Activated T-cell treated with anti-CD3 and anti-CD28 coated beads, Interleukin-2, amount 50 U/mL, for 72 hours (primary cell): ENCODE data around the gene STKLD1. TPM values are rescaled to one million over a fixed set of nuclear protein-coding genes. Genes with fewer than 3 reads are reported as not detected.
"Not testable (repeated sequence)": the region's sequence is repeated elsewhere in the genome, so short reads cannot be mapped to it uniquely, and the experiment has no call there.

ENCODE experiments used
- ATAC-seq, 2 donors: fragments of 150-1000 bp; cut with Tn5 transposase; replicated peaks in 1 of 2; 2 replicates each; pipeline ENCODE4 v1.10.0; 2021; ENCODE audit warnings: moderate library complexity in 2 of 2, mild to moderate bottlenecking in 1 of 2
- DNase-seq, 2 donors: peaks; one replicate each; pipeline ENCODE4 v3.0.0; 2021 to 2022; ENCODE audit warnings: mixed read lengths in 1 of 2
- H3K27ac Mint-ChIP-seq: one replicate; pipeline ENCODE4 v1.8.0; 2022; ENCODE audit warnings: mild to moderate bottlenecking, moderate library complexity, mixed read lengths
- H3K27me3 Mint-ChIP-seq: one replicate; pipeline ENCODE4 v1.8.0; 2022; ENCODE audit warnings: low read depth, mixed read lengths
- H3K36me3 Mint-ChIP-seq, 2 donors: one replicate each; pipeline ENCODE4 v1.8.0; 2022; ENCODE audit warnings: mixed read lengths in 2 of 2, mild to moderate bottlenecking in 1 of 2; ENCODE audit not compliant: insufficient read depth in 2 of 2
- H3K4me1 Mint-ChIP-seq: one replicate; pipeline ENCODE4 v1.8.0; 2022; ENCODE audit warnings: low read depth, mixed read lengths
- H3K4me3 Mint-ChIP-seq, 2 donors: one replicate each; pipeline ENCODE4 v1.8.0; 2022; ENCODE audit warnings: mild to moderate bottlenecking in 2 of 2, mixed read lengths in 2 of 2, moderate library complexity in 2 of 2
- H3K9me3 Mint-ChIP-seq, 2 donors: one replicate each; pipeline ENCODE4 v1.8.0; 2022; ENCODE audit warnings: mixed read lengths in 2 of 2
- total RNA-seq, 2 donors: library from RNA; stranded (reverse); gene quantifications; one replicate each; pipeline ENCODE4 v1.2.3, GENCODE V29; 2022

The STKLD1 gene
- total RNA-seq, 2 donors from 2014 or later = 0.88 to 1.3 TPM

DNA sequence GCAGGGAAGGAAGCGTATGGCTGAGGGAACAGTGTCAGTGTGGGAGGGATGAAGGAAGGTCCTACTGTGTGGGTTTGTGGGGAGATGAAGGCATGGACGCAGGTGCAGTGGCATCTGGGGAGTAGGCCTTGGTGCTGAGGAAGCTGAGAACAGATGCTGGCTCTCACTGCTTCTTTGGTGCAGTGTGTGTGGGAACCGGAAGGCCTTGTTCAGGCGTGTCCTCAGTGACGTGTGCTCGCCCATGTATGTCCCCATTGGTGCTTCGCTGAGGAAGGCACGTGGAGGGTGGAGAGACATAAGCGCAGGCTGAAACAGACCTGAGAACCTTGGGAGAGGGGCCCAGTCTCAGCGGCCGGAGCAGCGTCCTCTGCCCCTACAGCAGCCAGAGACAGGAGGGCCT is 64.7 kb downstream of the STKLD1 start:
- DNase-seq (no peak), ATAC-seq (no peak)
- Mint-ChIP-seq H3K4me1 (peaks cover 7% of the 10 kb centered on the region), H3K27ac (no peak overlapping the region), H3K27me3 (no peaks in the 10 kb centered on the region), H3K36me3 (no peaks in the 10 kb centered on the region), H3K4me3 (no peak overlapping the region), H3K9me3 (no peaks in the 10 kb centered on the region)

DNA sequence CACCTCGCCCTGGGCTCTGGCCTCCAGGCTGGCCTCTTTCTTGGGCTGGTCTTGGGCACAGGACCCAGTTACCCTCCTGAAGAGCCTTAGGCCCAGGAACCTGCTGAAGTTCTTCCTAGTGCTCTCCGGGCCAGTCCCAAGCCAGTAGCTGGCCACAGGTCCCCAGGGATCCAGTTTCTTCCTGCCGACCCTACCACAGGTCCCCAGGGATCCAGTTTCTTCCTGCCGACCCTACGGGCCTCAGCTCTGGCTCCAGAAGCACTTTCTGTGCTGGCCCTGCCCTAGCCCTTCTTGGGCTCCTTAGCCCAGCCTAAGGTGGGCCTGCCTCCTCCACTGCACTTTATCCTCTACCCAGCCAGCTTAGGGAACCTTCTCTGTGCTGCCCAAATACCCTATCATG is 65.4 kb downstream of the STKLD1 start:
- Mint-ChIP-seq H3K36me3 (no peaks in the 10 kb centered on the region), H3K27me3 (no peaks in the 10 kb centered on the region), H3K4me1 (peaks cover 7% of the 10 kb centered on the region), H3K4me3 (no peak overlapping the region), H3K27ac (no peak overlapping the region), H3K9me3 (no peaks in the 10 kb centered on the region)
- ATAC-seq = no peak
- DNase-seq = no peak

DNA sequence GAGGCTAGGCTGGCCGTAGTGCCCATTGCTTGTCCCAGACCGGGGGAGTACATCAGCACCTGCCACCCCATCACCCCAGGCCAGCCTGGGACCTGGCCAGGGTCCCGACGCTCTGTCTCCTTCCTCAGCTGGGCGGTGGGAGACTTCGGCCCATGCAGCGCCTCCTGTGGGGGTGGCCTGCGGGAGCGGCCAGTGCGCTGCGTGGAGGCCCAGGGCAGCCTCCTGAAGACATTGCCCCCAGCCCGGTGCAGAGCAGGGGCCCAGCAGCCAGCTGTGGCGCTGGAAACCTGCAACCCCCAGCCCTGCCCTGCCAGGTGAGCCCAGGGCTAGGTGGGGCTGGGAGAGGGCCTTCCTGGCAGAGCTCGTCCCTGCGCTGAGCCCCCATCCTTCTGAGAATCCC is 67.1 kb downstream of the STKLD1 start:
- Mint-ChIP-seq H3K4me3 (no peak overlapping the region), H3K9me3 (no peaks in the 10 kb centered on the region), H3K27me3 (no peaks in the 10 kb centered on the region), H3K4me1 (peaks cover 7% of the 10 kb centered on the region), H3K36me3 (no peaks in the 10 kb centered on the region), H3K27ac (no peak overlapping the region)
- ATAC-seq (no peak), DNase-seq (no peak)

DNA sequence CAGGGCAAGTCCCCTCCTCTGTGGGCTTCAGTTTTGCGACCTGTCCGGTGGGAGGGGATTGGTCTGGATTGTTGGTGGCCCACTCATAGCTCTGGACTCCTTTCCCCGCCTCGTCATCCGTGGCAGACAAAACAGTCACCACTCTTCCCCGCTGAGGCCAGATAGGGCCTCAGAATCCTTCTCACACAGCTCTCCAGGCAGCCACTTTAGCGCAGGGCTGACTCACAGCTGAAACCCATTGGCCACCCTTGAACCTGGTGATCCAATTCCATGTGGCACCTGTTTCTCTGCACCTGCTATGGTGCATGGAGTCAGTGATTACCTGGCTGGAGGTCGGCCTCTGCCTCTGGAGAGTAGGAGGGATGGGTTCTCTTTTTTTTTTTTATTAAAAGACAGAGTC is 67.8 kb downstream of the STKLD1 start:
- no peaks in the 10 kb centered on the region for H3K27me3 Mint-ChIP-seq
- ATAC-seq (no peak), DNase-seq (no peak)
- H3K36me3 Mint-ChIP-seq = no peaks in the 10 kb centered on the region
- H3K9me3 Mint-ChIP-seq = no peaks in the 10 kb centered on the region
- no peak overlapping the region for H3K27ac Mint-ChIP-seq
- H3K4me3 Mint-ChIP-seq = no peak overlapping the region
- H3K4me1 Mint-ChIP-seq = peaks cover 7% of the 10 kb centered on the region

DNA sequence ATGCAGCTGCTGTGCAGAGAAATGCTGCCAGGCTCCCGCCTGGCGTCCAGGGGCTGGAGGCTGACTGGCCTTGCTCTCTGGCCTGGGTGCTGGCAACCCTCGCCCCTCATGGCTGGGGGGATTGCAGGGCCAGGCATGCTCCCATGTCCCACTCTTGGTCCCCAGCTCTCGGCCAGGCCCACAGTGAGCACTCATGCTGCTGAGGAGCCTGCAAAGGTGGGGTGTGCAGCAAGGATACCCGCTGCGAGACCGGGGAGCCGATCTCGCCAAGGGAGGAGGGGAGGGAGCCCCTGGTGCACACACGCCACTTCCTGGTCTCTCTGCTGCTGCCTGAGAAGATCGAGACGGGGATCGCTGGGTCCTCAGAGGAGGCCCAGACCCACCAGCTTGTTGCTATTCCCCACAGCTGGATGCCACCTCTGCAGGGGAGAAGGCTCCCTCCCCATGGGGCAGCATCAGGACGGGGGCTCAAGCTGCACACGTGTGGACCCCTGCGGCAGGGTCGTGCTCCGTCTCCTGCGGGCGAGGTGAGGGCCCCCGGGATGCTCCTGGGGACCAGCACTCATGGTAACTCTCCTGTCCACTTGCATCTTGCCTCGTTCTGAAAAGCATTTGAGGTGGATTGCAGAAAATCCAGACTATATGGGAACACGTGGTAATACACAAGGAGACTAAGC is 69.3 kb downstream of the STKLD1 start:
- no peak overlapping the region for H3K4me3 Mint-ChIP-seq
- DNase-seq = no peak
- H3K27me3 Mint-ChIP-seq = no peaks in the 10 kb centered on the region
- no peak for ATAC-seq
- no peaks in the 10 kb centered on the region for H3K4me1 Mint-ChIP-seq
- no peaks in the 10 kb centered on the region for H3K36me3 Mint-ChIP-seq
- H3K27ac Mint-ChIP-seq = no peak overlapping the region
- no peaks in the 10 kb centered on the region for H3K9me3 Mint-ChIP-seq

DNA sequence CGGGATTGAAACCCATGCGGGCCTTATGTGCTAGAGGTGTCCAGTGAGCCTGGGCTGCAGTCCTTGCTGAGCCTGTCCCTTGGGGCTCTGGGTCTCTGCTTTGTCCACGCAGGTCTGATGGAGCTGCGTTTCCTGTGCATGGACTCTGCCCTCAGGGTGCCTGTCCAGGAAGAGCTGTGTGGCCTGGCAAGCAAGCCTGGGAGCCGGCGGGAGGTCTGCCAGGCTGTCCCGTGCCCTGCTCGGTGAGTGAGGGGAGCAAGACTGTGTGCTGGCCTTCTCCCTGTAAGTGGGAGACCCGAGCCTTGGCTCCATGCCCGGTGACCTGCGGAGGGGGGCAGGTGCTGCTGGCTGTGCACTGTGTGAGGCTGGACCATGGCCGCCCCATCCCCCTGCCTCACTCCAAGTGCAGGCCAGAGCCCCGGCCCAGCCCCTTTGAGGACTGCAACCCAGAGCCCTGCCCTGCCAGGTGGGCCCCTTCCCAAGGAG is 72.4 kb downstream of the STKLD1 start:
- DNase-seq = no peak
- Mint-ChIP-seq H3K36me3 (no peaks in the 10 kb centered on the region), H3K27me3 (no peaks in the 10 kb centered on the region), H3K4me3 (no peak overlapping the region), H3K4me1 (no peaks in the 10 kb centered on the region), H3K9me3 (no peaks in the 10 kb centered on the region), H3K27ac (no peak overlapping the region)
- ATAC-seq = no peak

DNA sequence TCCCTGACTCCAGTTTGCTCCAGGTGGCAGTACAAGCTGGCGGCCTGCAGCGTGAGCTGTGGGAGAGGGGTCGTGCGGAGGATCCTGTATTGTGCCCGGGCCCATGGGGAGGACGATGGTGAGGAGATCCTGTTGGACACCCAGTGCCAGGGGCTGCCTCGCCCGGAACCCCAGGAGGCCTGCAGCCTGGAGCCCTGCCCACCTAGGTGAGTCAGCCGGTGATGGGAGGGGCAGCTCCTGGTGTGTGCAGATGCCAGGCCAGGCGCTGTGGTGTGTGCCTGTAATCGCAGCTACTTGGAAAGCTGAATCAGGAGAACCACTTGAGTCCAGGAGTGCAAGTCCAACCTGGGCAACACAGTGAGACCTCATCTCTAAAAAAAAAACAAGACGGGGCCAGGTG is 73.6 kb downstream of the STKLD1 start:
- H3K27me3 Mint-ChIP-seq = no peaks in the 10 kb centered on the region
- ATAC-seq = no peak
- no peaks in the 10 kb centered on the region for H3K36me3 Mint-ChIP-seq

DNA sequence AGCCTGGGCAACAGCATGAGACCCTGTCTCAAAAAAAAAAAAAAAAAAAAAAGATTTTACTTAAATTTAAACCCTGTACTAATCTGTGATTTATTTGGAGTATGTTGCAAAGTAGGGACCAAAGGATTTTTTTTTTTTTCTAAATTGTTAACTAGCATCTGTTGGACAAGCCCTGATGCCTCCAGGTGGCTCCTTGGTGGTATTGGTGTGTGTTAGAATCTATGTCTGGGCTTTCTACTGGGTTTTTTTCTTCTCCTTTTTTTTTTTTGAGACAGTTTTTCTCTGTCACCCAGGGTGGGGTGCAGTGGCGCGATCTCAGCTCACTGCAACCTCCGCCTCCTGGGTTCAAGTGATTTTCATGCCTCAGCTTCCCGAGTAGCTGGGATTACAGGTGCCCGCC is 75.7 kb downstream of the STKLD1 start:
- H3K9me3 Mint-ChIP-seq, DNase-seq, ATAC-seq, H3K4me3 Mint-ChIP-seq, H3K36me3 Mint-ChIP-seq, H3K27ac Mint-ChIP-seq, H3K27me3 Mint-ChIP-seq, H3K4me1 Mint-ChIP-seq: not testable (repeated sequence)

More for the DNA sequence above, 73.6 kb downstream of the STKLD1 start:
- DNase-seq = no peak
- Mint-ChIP-seq H3K4me1 (no peaks in the 10 kb centered on the region), H3K9me3 (no peaks in the 10 kb centered on the region), H3K4me3 (no peak overlapping the region), H3K27ac (no peak overlapping the region)

DNA sequence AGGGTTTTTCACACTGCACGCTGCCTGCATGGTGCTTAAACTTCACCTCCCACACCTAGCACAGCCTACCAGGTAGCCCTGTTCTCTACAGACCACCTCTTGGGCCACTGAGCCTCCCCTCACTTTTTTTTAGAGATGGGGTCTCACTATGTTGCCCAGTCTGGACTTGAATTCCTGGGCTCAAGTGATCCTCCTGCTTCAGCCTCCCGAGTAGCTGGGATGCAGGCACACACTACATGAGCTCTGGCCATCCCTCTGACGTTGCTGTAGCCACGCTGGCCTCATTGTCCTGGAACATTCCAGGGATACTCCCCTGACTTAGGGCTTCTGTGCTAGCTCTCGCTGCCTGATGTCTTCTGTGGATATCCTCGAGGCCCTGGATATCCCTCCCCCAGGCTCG is 76.4 kb downstream of the STKLD1 start:
- no peaks in the 10 kb centered on the region for H3K4me1 Mint-ChIP-seq
- no peak overlapping the region for H3K4me3 Mint-ChIP-seq
- ATAC-seq (no peak), DNase-seq (no peak)
- no peaks in the 10 kb centered on the region for H3K36me3 Mint-ChIP-seq
- no peak overlapping the region for H3K27ac Mint-ChIP-seq
- no peaks in the 10 kb centered on the region for H3K27me3 Mint-ChIP-seq
- no peaks in the 10 kb centered on the region for H3K9me3 Mint-ChIP-seq

DNA sequence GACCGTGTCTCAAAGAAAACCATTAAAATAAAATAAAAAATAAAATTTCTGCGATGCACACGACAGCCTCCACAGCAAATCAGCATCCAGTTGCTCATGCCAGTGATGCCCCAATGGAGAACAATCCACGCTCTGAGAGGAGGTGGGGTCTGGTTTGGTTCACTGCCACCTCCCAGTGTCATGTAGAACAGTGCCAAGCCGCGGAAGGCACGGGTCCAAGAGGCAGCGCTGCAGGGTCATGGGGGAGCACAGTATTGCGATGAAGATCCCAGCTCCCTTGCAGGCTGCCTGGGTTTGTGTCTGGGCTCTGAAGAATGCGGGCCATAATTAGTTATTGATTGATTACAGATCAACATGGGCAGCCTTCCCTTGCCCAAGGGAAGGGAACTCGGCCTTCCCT is 77.5 kb downstream of the STKLD1 start:
- no peak overlapping the region for H3K4me3 Mint-ChIP-seq
- no peaks in the 10 kb centered on the region for H3K27me3 Mint-ChIP-seq
- no peak for ATAC-seq
- H3K4me1 Mint-ChIP-seq = peaks cover under 1% of the 10 kb centered on the region
- DNase-seq = no peak
- no peak overlapping the region for H3K27ac Mint-ChIP-seq
- H3K36me3 Mint-ChIP-seq = no peaks in the 10 kb centered on the region
- no peaks in the 10 kb centered on the region for H3K9me3 Mint-ChIP-seq

DNA sequence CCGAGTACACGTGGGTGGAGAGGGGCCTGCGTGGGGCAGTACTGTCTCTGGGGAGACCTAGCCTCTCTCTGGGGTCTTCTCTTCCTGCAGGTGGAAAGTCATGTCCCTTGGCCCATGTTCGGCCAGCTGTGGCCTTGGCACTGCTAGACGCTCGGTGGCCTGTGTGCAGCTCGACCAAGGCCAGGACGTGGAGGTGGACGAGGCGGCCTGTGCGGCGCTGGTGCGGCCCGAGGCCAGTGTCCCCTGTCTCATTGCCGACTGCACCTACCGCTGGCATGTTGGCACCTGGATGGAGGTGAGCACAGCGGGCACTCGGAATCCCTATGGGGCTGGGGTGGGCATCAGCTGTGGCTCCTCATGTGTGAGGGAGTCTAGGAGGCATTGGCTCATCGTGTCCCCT is 78.2 kb downstream of the STKLD1 start:
- no peaks in the 10 kb centered on the region for H3K36me3 Mint-ChIP-seq
- no peak overlapping the region for H3K27ac Mint-ChIP-seq
- no peaks in the 10 kb centered on the region for H3K27me3 Mint-ChIP-seq
- H3K9me3 Mint-ChIP-seq = no peaks in the 10 kb centered on the region
- H3K4me3 Mint-ChIP-seq = no peak overlapping the region
- DNase-seq = no peak
- H3K4me1 Mint-ChIP-seq = peaks cover 7% of the 10 kb centered on the region
- no peak for ATAC-seq

DNA sequence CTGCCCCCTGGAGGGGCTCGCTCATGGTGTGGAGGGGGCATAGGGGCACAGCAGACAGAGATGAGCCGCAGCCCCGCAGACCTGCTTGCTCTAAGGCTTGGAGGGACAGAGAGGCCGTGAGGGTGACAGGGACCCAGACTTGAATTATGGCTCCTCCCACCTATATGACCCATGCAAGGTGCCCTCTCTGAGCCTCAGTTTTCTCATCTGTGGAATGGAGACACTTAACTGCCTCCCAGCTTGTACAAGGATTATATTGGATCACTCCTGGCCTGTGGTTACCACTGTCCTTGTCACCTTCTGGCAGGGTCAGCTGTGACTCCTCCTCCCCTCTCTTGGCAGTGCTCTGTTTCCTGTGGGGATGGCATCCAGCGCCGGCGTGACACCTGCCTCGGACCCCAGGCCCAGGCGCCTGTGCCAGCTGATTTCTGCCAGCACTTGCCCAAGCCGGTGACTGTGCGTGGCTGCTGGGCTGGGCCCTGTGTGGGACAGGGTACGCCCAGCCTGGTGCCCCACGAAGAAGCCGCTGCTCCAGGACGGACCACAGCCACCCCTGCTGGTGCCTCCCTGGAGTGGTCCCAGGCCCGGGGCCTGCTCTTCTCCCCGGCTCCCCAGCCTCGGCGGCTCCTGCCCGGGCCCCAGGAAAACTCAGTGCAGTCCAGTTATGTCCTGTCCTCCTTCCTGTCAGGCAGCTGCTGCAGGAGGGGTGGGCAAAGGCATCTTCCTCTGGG is 78.9 kb downstream of the STKLD1 start:
- Mint-ChIP-seq H3K27me3 (no peaks in the 10 kb centered on the region), H3K4me1 (peaks cover 7% of the 10 kb centered on the region), H3K36me3 (no peaks in the 10 kb centered on the region), H3K4me3 (no peak overlapping the region), H3K27ac (no peak overlapping the region), H3K9me3 (no peaks in the 10 kb centered on the region)
- DNase-seq (no peak), ATAC-seq (no peak)
